Measurements from ENCODE around the gene NDC80.

Gene NDC80

GRCh38 chr18:2610549-2610948 is 39.2 kb downstream of the NDC80 start:
- H3K27ac Mint-ChIP-seq, result no peak overlapping the region
- H3K27me3 Mint-ChIP-seq (ENCODE audit: low read depth), result no peaks in the 10 kb centered on the region
- no peak for TF ChIP-seq CTCF (IDR thresholded peaks at IDR 0.05; ENCODE audit: unreplicated experiment in 3 of 3)
- no peaks in the 10 kb centered on the region for H3K9me3 Mint-ChIP-seq
- peaks cover 49% of the 10 kb centered on the region for H3K36me3 Mint-ChIP-seq (ENCODE audit: low read depth)
- no peaks in the 10 kb centered on the region for H3K4me1 Mint-ChIP-seq
- H3K4me3 Mint-ChIP-seq, result no peak overlapping the region

DNA sequence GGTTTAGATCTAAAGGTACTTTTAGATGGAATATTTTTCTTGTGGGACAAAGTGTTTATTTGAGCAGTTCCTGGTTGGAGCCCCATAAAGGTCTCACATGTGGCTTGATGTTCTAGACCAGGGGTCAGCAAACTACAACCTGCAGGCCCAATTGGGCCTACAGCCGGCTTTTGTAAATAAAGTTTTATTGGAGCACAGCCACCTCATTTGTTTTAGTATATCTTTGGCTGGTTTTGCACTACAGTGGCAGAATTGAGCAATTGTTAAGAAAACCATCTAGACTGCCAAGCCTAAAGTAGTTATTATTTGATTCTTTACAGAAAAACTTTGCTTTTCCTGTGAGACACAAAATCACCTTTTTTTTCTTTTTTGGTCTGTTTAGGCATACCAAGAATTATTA is 41.6 kb downstream of the NDC80 start:
- H3K4me3 Mint-ChIP-seq, result no peak overlapping the region
- H3K36me3 Mint-ChIP-seq (ENCODE audit: low read depth), result peaks cover 54% of the 10 kb centered on the region
- no peak overlapping the region for H3K27ac Mint-ChIP-seq
- no peaks in the 10 kb centered on the region for H3K4me1 Mint-ChIP-seq
- H3K9me3 Mint-ChIP-seq, result no peaks in the 10 kb centered on the region
- TF ChIP-seq CTCF (IDR thresholded peaks at IDR 0.05; ENCODE audit: unreplicated experiment in 3 of 3), result no peak
- H3K27me3 Mint-ChIP-seq (ENCODE audit: low read depth), result no peaks in the 10 kb centered on the region

DNA sequence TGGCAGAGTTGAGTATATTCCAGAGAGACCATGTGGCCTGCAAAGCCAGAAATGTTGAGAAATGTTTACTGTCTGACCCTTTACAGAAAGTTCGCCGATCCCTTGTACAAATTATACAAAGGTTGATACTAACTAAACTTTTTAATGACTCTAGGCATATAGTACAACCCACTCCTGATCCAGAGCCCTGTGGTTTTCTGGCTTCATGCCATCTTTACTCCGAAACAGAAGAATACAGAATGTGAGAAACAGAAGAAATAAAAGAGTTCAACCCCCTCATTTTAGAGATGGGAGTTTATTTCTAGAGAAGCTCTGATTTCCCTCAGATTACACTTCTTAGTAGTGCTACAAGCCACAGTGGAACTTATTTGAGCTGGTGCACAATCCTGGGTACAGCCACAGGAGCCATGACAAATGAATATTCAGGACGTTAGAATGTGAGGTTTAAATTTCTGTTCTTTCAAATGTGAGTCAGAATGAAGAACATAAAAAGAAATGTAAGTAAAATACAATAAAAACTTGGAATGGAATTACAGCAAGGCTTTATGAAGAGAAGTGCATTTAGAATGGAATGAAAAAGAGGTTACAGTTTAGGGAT is 46.1 kb downstream of the NDC80 start:
- Mint-ChIP-seq H3K4me3 (no peak overlapping the region), H3K4me1 (no peaks in the 10 kb centered on the region), H3K36me3 (ENCODE audit: low read depth) (peaks cover 28% of the 10 kb centered on the region), H3K27me3 (ENCODE audit: low read depth) (no peaks in the 10 kb centered on the region), H3K9me3 (no peaks in the 10 kb centered on the region), H3K27ac (no peak overlapping the region)
- TF ChIP-seq CTCF (IDR thresholded peaks at IDR 0.05; ENCODE audit: unreplicated experiment in 3 of 3), result no peak

- Mint-ChIP-seq H3K27me3 (ENCODE audit: low read depth) (no peaks in the 10 kb centered on the region), H3K27ac (no peak overlapping the region), H3K9me3 (no peaks in the 10 kb centered on the region), H3K4me1 (no peaks in the 10 kb centered on the region), H3K4me3 (no peak overlapping the region), H3K36me3 (ENCODE audit: low read depth) (peaks cover 24% of the 10 kb centered on the region)
- no peak for TF ChIP-seq CTCF (IDR thresholded peaks at IDR 0.05; ENCODE audit: unreplicated experiment in 3 of 3)
These were observed 46.7 kb downstream of the NDC80 start for GRCh38 chr18:2618009-2618408.

DNA sequence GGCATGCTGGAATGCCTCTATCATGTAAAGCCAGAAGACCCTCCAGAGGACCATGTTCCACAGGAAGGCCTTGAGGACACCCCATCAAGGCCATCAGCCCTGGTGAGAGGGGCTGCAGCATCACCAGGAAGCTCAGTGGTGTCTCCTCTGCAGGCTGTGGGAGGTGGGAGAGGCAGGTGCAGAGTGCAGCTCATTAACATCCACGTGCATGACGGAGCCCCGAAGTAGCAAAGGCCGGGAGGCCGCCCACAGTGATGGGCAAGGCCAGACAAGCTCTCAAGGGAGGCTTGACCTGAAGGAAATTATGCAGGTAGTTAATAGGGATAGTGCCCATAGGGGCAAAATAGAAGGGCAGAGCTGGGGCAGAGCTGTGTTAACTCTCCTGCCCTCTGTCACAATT is 53.9 kb downstream of the NDC80 start:
- H3K9me3 Mint-ChIP-seq, result no peaks in the 10 kb centered on the region
- no peak overlapping the region for H3K4me3 Mint-ChIP-seq
- no peak for TF ChIP-seq CTCF (IDR thresholded peaks at IDR 0.05; ENCODE audit: unreplicated experiment in 3 of 3)
- no peaks in the 10 kb centered on the region for H3K36me3 Mint-ChIP-seq (ENCODE audit: low read depth)
- no peaks in the 10 kb centered on the region for H3K4me1 Mint-ChIP-seq
- H3K27me3 Mint-ChIP-seq (ENCODE audit: low read depth), result no peaks in the 10 kb centered on the region
- H3K27ac Mint-ChIP-seq, result no peak overlapping the region

GRCh38 chr18:2627821-2628276 is 56.5 kb downstream of the NDC80 start:
- Mint-ChIP-seq H3K9me3 (peaks cover 3% of the 10 kb centered on the region), H3K27me3 (ENCODE audit: low read depth) (no peaks in the 10 kb centered on the region), H3K4me3 (no peak overlapping the region), H3K4me1 (no peaks in the 10 kb centered on the region), H3K27ac (no peak overlapping the region), H3K36me3 (ENCODE audit: low read depth) (no peaks in the 10 kb centered on the region)
- TF ChIP-seq CTCF (IDR thresholded peaks at IDR 0.05; ENCODE audit: unreplicated experiment in 3 of 3), result no peak

All from nephron (organoid).